ENCODE data around the gene GNB5.

DNA sequence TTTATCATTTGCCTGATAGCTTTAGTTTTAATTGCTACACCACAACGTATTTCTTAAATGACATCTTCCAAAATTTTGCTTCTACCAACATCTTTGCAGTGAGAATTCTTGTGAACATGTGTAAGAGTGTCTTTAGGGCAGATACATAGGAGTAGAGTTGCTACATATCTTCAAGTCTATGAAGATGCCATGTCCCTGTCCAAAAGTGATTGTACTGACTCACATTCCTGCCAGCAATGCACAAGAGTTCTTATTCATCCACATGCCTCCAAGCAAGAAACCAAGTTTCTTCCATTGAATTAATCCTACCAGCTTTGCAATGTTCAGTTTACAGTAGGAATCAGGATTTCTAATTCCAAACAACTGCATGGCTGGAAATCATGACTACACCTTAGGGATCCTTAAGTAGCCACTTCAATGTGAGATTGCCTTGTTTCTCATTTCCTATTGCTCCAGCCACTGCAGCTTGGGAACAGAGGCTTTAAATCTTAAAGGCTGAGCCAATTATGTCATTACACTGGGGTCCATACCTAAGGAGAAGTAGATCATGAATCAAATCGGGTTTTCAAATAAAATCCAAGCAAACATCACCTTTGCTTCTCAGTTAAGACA, 123.1 kb downstream of the GNB5 start:
- TF ChIP-seq, protein P1, sequence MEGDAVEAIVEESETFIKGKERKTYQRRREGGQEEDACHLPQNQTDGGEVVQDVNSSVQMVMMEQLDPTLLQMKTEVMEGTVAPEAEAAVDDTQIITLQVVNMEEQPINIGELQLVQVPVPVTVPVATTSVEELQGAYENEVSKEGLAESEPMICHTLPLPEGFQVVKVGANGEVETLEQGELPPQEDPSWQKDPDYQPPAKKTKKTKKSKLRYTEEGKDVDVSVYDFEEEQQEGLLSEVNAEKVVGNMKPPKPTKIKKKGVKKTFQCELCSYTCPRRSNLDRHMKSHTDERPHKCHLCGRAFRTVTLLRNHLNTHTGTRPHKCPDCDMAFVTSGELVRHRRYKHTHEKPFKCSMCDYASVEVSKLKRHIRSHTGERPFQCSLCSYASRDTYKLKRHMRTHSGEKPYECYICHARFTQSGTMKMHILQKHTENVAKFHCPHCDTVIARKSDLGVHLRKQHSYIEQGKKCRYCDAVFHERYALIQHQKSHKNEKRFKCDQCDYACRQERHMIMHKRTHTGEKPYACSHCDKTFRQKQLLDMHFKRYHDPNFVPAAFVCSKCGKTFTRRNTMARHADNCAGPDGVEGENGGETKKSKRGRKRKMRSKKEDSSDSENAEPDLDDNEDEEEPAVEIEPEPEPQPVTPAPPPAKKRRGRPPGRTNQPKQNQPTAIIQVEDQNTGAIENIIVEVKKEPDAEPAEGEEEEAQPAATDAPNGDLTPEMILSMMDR (conservative IDR thresholded peaks at IDR 0.05): no peak
- no peak for TF ChIP-seq ZFX (IDR thresholded peaks at IDR 0.05)
